HG03457 (cell line): ENCODE data around the gene RNU5B-1.

Experiments
- ATAC-seq: cut with Tn5 transposase; IDR thresholded peaks from one replicate; pipeline ENCODE4 v1.9.1; 2021; ENCODE audit warnings: moderate number of reproducible peaks; ENCODE audit not compliant: unreplicated experiment

RNU5B-1 gene

GRCh38 chr15:65327651-65328393 lies 23.3 kb downstream of the RNU5B-1 start:
- ATAC-seq: no peak

DNA sequence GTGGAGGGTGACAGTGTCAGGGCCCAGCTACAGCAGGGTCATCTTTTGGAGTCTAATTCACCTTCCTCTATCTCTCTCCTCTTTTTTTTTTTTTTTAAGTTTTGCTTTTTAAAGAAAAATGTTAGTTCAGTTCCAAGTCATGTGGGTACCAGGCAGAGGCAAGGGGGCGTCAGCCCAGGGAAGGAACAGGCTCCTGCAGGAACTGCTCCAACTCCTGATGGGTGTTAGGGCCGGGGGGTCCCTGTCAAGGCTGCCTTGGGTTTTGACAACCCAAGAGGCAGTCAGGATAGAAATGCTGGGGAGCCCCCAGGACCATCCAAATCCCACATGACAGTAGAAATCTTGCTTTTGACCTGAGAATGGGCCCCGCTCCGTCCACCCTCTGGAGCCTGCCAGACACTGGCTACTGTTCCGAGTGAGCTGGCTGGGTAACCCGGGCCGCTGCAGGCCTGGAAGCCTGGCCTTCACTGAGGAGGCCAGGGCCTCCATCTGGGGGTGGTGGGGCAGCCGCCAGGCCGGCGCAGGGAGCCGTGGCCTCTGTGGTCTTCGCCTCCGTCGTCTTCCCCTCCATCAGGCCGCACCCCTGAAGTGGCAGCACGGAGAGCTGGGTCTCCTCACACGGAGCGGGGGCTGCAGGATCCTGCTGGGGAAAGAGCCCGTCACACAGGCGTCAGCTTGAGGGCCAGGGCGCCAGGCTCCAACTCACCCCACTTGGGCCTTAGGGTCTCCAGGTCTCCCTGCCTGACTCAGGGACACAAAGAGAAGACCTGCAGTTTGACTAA lies 24.2 kb downstream of the RNU5B-1 start:
- ATAC-seq: no peak

DNA sequence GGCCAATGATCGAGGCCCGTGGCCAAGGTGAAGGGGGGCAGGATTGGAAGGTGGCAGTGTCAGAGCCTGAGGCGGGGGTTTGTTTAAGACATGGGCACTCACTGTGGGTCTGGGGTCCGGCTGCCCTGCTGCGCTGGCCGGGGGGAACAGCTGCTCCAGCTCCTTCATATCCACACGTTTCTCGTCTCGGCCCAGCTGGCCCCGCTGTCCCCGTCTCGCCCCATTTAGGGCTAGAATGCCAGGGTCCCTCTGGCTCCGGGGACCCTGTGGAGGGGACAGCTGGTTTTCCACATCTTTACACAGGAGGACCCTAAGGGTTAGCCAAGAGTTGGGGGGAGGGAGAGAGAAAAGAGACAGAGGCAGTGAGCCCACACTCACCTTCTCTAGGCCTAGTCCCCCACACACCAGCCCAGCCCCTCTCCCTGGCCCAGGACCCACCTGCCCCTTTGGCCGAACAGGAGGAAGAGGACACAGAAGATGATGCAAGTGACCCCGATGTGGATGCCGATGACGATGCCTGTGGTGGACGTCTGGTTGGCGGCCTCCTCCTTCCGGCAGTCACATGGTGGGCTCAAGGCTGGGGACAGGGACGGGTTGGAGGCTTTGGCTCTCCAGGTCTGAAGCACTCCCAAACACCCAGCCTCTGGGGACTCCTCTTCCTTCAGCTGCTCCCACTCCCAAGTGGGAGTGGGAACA lies 25.0 kb downstream of the RNU5B-1 start:
- ATAC-seq: no peak

- ATAC-seq: no peak
Observed at GRCh38 chr15:65329984-65330735, 25.7 kb downstream of the RNU5B-1 start.

DNA sequence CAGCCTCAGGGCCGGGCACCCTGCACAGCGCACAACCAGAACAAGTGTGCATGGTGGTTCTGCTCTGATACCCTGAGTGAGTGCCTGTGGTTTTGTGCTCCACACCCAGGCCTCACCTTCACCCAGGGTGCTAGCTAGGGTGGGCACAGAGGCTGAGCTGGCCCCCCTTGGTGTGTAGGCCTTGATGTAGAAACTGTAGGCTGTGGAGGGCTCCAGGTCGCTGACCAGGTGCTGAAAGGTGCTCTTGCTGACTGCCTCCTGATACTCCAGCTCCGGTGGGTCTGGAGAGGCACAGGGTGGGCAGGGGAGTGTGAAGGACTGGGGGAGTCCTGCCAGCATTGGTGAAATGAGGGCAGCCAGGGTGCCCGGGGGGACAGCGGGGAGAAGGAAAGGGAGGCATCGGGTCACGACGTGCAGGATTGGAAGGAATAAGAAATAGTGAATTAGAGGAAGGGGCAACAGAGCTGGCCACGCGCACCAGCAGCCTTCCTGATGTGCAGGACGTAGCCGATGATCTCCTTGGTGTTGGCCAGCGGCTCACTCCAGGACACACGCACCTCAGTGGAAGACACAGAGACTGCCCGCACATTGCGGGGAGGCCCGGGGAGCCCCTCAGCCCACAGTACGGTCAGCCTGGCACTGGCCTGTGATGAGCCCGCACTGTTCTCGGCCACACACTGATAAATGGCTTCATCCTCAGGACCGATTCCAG lies 26.6 kb downstream of the RNU5B-1 start:
- no peak for ATAC-seq

GRCh38 chr15:65331811-65332210 lies 27.3 kb downstream of the RNU5B-1 start:
- no peak for ATAC-seq

GRCh38 chr15:65332391-65333147 lies 28.1 kb downstream of the RNU5B-1 start:
- no peak for ATAC-seq

GRCh38 chr15:65333148-65333820 lies 28.8 kb downstream of the RNU5B-1 start:
- ATAC-seq: no peak

GRCh38 chr15:65333856-65334255 lies 29.4 kb downstream of the RNU5B-1 start:
- ATAC-seq: no peak

DNA sequence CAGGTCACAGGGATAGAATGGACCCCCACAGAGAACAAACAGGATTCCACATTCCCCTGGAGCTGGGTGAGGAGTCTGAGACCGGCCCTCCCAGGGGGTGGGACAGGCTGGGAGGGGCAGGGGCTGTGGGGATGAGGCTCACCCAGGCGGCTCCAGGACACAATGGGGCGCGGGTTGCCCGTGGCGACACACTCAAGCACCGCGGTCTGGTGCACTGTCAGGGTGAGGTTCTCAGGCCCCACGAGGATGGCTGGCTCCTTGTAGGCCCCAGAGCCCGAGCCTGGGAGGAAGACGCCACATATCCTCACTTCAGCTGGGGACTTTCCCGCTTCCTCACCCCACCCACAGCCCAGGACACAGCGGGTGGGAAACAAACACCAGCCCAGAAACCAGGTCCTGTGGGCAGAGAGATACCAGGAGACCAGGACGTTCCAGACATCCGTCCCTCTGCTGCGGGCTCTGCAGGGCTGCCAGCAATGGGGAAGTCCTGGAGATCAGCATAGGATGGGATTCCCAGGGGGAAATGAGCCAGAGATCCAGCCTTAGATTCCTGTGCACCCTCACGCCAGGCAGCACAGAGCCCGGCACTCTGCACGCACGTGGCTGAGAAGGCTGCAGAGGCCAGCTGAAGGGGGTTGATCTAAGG lies 30.2 kb downstream of the RNU5B-1 start:
- no peak for ATAC-seq

GRCh38 chr15:65335278-65336055 lies 31.0 kb downstream of the RNU5B-1 start:
- ATAC-seq: no peak

DNA sequence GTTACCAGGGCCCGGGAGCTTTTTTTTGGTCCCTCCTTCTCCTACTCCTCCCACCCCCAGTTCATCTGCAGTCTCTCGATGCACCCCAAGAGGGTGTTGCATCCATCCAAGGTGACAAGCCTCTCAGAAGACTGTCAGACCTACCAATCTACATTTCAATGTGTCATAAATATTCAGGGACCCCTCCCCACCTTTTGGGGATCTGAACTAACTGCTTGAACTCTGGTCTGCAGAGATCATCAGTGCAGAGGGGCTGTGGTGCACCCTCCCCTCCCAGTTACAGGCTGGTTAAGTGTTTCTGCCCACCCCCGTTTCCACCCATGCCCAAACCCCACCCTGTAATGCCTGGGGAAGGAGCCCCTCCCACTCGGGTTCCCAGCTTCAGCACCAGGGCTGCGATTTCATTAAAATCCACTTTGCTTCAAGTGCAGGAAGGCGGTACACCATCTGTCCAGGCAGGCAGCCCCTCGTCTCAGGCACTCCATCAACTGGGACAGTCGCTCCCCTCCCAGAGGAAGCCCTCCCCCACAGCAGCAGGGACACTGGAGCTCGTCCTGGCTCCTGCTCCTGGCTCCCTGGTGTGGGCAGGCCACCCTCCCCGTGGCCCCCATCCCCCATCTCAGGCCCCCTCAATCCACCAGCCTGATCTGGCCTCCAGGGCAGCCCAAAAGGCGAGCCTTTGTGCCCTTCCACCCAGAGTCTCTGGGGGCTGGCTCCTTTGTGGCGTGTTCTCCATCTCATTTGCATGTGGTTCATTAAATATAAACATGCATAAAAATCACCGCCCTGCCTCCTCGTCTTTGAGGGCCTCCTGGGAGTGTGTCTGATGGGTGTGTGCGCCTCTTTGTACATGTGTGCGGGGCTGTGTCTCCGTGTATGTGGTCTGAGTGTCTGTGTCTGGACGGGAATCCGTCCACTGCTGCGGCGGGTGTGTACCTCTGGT lies 32.3 kb downstream of the RNU5B-1 start:
- no peak for ATAC-seq

- no peak for ATAC-seq
Observed at GRCh38 chr15:65337436-65338070, 33.1 kb downstream of the RNU5B-1 start.

DNA sequence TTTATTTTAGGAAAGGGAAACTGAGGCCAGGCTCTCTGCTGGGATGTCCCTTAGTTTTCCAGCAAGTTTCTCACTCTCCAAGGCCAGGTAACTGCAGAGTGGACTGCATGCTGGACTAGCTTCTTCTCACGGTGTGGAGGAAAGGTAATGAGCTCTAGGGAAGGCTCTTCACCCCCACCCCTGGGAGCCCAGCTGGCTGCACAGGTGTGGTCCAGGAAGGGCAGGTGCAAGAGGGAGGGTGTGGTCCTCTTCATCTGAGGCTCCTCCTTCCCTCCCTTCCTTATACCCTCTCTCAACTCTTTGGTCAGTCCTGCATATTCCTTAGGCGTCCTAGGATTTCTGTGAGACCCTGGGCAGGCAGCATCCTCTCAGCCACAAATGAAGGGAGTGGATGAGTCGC lies 33.9 kb downstream of the RNU5B-1 start:
- no peak for ATAC-seq

DNA sequence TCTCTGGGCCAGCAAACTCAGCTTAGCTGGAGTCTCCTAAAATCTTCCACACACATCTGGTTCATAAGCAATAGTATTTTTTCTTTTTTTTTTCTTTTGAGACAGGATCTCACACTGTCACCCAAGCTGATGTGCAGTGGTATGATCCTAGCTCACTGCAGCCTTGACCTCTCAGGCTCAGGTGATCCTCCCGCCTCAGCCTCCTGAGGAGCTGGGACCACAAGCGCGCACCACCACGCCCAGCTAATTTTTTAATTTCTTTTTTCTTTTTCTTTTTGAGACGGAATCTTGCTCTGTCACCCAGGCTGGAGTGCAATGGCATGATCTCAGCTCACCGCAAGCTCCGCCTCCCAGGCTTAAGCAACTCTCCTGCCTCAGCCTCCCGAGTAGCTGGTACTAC lies 34.3 kb downstream of the RNU5B-1 start:
- no peak for ATAC-seq

DNA sequence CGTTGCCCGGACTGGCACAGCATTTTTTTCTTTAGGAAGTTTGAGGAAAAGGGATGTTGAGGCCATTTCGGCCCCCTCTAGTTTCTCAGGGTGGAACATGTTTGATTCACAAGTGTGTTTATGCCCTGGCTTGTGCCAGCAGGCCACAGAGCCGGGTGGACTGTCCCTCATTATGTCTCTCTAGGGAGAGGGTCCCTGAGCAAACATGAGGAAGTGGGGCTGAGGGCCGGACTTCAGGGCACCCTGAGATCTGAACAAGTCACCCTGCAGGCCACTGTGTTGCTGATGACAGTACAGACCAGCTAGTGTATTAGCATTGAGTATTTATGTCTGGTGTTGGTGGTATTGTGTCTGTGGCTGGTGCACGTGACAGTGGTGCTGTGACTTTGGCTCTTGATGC lies 34.9 kb downstream of the RNU5B-1 start:
- ATAC-seq: no peak
